Loucy (cell line): ENCODE results near the gene FOXA2.
A peak's percentile ranks its signal among the peaks of the same experiment; 100 is the strongest.
"Not testable (repeated sequence)": the region's sequence is repeated elsewhere in the genome, so short reads cannot be mapped to it uniquely, and the experiment has no call there.

Experiments used
- H2AFZ ChIP-seq: fragments of 200-600 bp; sonication (generic); 2 replicates; pipeline ENCODE4 v1.6.0; 2016; ENCODE audit warnings: antibody characterized with exemption, mild to moderate bottlenecking, low read length, moderate library complexity
- H3F3A ChIP-seq: fragments of 200-600 bp; 2 replicates; pipeline ENCODE4 v1.6.0; 2016; ENCODE audit warnings: antibody characterized with exemption, low read depth, mild to moderate bottlenecking
- H3K27me3 ChIP-seq: fragments of 200-600 bp; sonication (generic); 2 replicates; pipeline ENCODE4 v1.6.1; 2014; ENCODE audit warnings: low read length, mild to moderate bottlenecking; ENCODE audit not compliant: insufficient read depth, poor library complexity, severe bottlenecking
- H3K36me3 ChIP-seq: fragments of 200-600 bp; sonication (generic); 2 replicates; pipeline ENCODE4 v1.6.1; 2016; ENCODE audit warnings: low read length; ENCODE audit not compliant: insufficient read depth
- H3K4me1 ChIP-seq: fragments of 200-600 bp; sonication (generic); 2 replicates; pipeline ENCODE4 v1.5.1; 2014; ENCODE audit warnings: low read length, mild to moderate bottlenecking; ENCODE audit not compliant: insufficient read depth, poor library complexity, severe bottlenecking
- H3K4me2 ChIP-seq: fragments of 200-600 bp; sonication (generic); 2 replicates; pipeline ENCODE4 v1.6.0; 2014; ENCODE audit warnings: antibody characterized with exemption, low read length, low read depth, mild to moderate bottlenecking; ENCODE audit not compliant: poor library complexity, severe bottlenecking
- H3K4me3 ChIP-seq: fragments of 200-600 bp; sonication (generic); 2 replicates; pipeline ENCODE4 v1.5.1; 2014; ENCODE audit warnings: low read length, mild to moderate bottlenecking, mixed read lengths; ENCODE audit not compliant: poor library complexity, severe bottlenecking
- H3K79me2 ChIP-seq: fragments of 200-600 bp; sonication (generic); 2 replicates; pipeline ENCODE4 v1.6.1; 2014; ENCODE audit warnings: low read length; ENCODE audit not compliant: insufficient read depth
- H3K9ac ChIP-seq: fragments of 200-600 bp; sonication (generic); 2 replicates; pipeline ENCODE4 v1.6.0; 2014; ENCODE audit warnings: mild to moderate bottlenecking, low read depth, low read length, moderate library complexity; ENCODE audit not compliant: poor library complexity, severe bottlenecking
- H3K9me2 ChIP-seq: fragments of 200-600 bp; sonication (generic); replicated peaks from 2 replicates; pipeline ENCODE4 v1.6.1; 2016; ENCODE audit warnings: low read depth, low read length, mixed read lengths
- H3K9me3 ChIP-seq: fragments of 200-600 bp; sonication (generic); 2 replicates; pipeline ENCODE4 v1.6.1; 2014; ENCODE audit warnings: mild to moderate bottlenecking, antibody characterized with exemption, low read length, low read depth; ENCODE audit not compliant: insufficient read depth
- H4K20me1 ChIP-seq: fragments of 200-600 bp; sonication (generic); 2 replicates; pipeline ENCODE4 v1.6.0; 2014; ENCODE audit warnings: antibody characterized with exemption, low read length, mild to moderate bottlenecking; ENCODE audit not compliant: insufficient read depth, poor library complexity, severe bottlenecking
- CTCF ChIP-seq: fragments of 200-600 bp; sonication (generic); conservative IDR thresholded peaks from 2 replicates; pipeline ENCODE4 v1.5.1; 2014; ENCODE audit warnings: mild to moderate bottlenecking, antibody characterized with exemption, low read length
- EZH2phosphoT487 ChIP-seq: fragments of 200-600 bp; IDR thresholded peaks from 2 replicates; pipeline ENCODE4 v1.6.1; 2018; ENCODE audit warnings: antibody characterized with exemption, mild to moderate bottlenecking, moderate library complexity, borderline replicate concordance

The FOXA2 gene

GRCh38 chr20:22554391-22554790 is 30.0 kb downstream of the FOXA2 start:
- H3K27me3 ChIP-seq = no peaks in the 10 kb centered on the region
- no peak overlapping the region for H2AFZ ChIP-seq
- no peaks in the 10 kb centered on the region for H3K9me2 ChIP-seq
- H3K4me1 ChIP-seq = no peaks in the 10 kb centered on the region
- no peak overlapping the region for H3K4me3 ChIP-seq
- TF ChIP-seq CTCF = no peak
- no peak for TF ChIP-seq EZH2phosphoT487
- H3K36me3 ChIP-seq = no peaks in the 10 kb centered on the region
- H3K9me3 ChIP-seq = no peaks in the 10 kb centered on the region
- H3K4me2 ChIP-seq = no peak overlapping the region
- no peaks in the 10 kb centered on the region for H3K79me2 ChIP-seq
- H3K9ac ChIP-seq = no peak overlapping the region
- H3F3A ChIP-seq = no peaks in the 10 kb centered on the region
- H4K20me1 ChIP-seq = no peaks in the 10 kb centered on the region

- not testable (repeated sequence) for H3K4me2 ChIP-seq, H3K9me3 ChIP-seq, H3K79me2 ChIP-seq, H3K4me3 ChIP-seq, H3K36me3 ChIP-seq, H4K20me1 ChIP-seq, H3K27me3 ChIP-seq, H3K9me2 ChIP-seq, H2AFZ ChIP-seq, H3F3A ChIP-seq, H3K9ac ChIP-seq, H3K4me1 ChIP-seq
These were observed 33.9 kb downstream of the FOXA2 start for GRCh38 chr20:22550514-22550913.

- H2AFZ ChIP-seq = no peak overlapping the region
- H4K20me1 ChIP-seq = no peaks in the 10 kb centered on the region
- no peaks in the 10 kb centered on the region for H3K79me2 ChIP-seq
- H3K36me3 ChIP-seq = no peaks in the 10 kb centered on the region
- no peak overlapping the region for H3K4me3 ChIP-seq
- no peaks in the 10 kb centered on the region for H3K9me2 ChIP-seq
- H3K9me3 ChIP-seq = no peaks in the 10 kb centered on the region
- no peak overlapping the region for H3K4me2 ChIP-seq
- no peaks in the 10 kb centered on the region for H3K27me3 ChIP-seq
- TF ChIP-seq CTCF = no peak
- no peak for TF ChIP-seq EZH2phosphoT487
- peaks cover 4% of the 10 kb centered on the region for H3K4me1 ChIP-seq
- H3K9ac ChIP-seq = no peak overlapping the region
- no peaks in the 10 kb centered on the region for H3F3A ChIP-seq
These were observed 36.3 kb downstream of the FOXA2 start for GRCh38 chr20:22548040-22548439.

- Histone ChIP-seq H4K20me1 (no peaks in the 10 kb centered on the region), H3F3A (no peaks in the 10 kb centered on the region), H3K4me1 (peaks cover 4% of the 10 kb centered on the region), H3K9me3 (no peaks in the 10 kb centered on the region), H3K9ac (no peak overlapping the region), H3K27me3 (no peaks in the 10 kb centered on the region), H3K4me2 (peak overlapping the region; percentile 7), H3K79me2 (no peaks in the 10 kb centered on the region), H3K9me2 (no peaks in the 10 kb centered on the region), H2AFZ (no peak overlapping the region), H3K4me3 (no peak overlapping the region), H3K36me3 (no peaks in the 10 kb centered on the region)
- TF ChIP-seq EZH2phosphoT487 = no peak
- no peak for TF ChIP-seq CTCF
These were observed 38.0 kb downstream of the FOXA2 start for GRCh38 chr20:22546344-22546743.
